MM.1S (cell line): Measurements from ENCODE around the gene CLCF1.
A peak's percentile ranks its signal among the peaks of the same experiment; 100 is the strongest.

Source experiments
- DNase-seq: peaks from one replicate; pipeline ENCODE4 v3.0.0-alpha.2; 2015
- H2AFZ ChIP-seq: fragments of 300-600 bp; sonication (generic); 2 replicates; pipeline ENCODE4 v1.6.0; 2016; ENCODE audit warnings: antibody characterized with exemption, low read length
- H3F3A ChIP-seq: fragments of 300-600 bp; sonication (generic); 2 replicates; pipeline ENCODE4 v1.6.1; 2016; ENCODE audit warnings: mild to moderate bottlenecking, antibody characterized with exemption, low read length, moderate library complexity, mixed read lengths; ENCODE audit not compliant: insufficient read depth
- H3K27ac ChIP-seq: fragments of 300-600 bp; sonication (generic); 2 replicates; pipeline ENCODE4 v1.5.1; 2016; ENCODE audit warnings: mild to moderate bottlenecking, low read length
- H3K27me3 ChIP-seq: fragments of 300-600 bp; sonication (generic); replicated peaks from 2 replicates; pipeline ENCODE4 v1.6.0; 2016; ENCODE audit warnings: low read length; ENCODE audit not compliant: insufficient read depth
- H3K36me3 ChIP-seq: fragments of 300-600 bp; sonication (generic); replicated peaks from 2 replicates; pipeline ENCODE4 v1.6.1; 2016; ENCODE audit warnings: mild to moderate bottlenecking, low read length, mixed read lengths; ENCODE audit not compliant: insufficient read depth
- H3K4me1 ChIP-seq: fragments of 300-600 bp; sonication (generic); 2 replicates; pipeline ENCODE4 v1.6.1; 2016; ENCODE audit warnings: low read length, mixed read lengths
- H3K4me2 ChIP-seq: fragments of 300-600 bp; sonication (generic); 2 replicates; pipeline ENCODE4 v1.6.0; 2016; ENCODE audit warnings: low read depth, low read length
- H3K4me3 ChIP-seq: fragments of 300-600 bp; sonication (generic); 2 replicates; pipeline ENCODE4 v1.5.1; 2016; ENCODE audit warnings: low read length, mixed read lengths
- H3K79me2 ChIP-seq: fragments of 300-600 bp; sonication (generic); 2 replicates; pipeline ENCODE4 v1.6.1; 2016; ENCODE audit warnings: mixed run types, low read length, mixed read lengths
- H3K9ac ChIP-seq: fragments of 300-600 bp; sonication (generic); 2 replicates; pipeline ENCODE4 v1.6.1; 2016; ENCODE audit warnings: low read length, mixed read lengths
- H3K9me2 ChIP-seq: fragments of 300-600 bp; sonication (generic); replicated peaks from 2 replicates; pipeline ENCODE4 v1.6.1; 2016; ENCODE audit warnings: mild to moderate bottlenecking, low read length, mixed read lengths; ENCODE audit not compliant: insufficient read depth
- H3K9me3 ChIP-seq: fragments of 300-600 bp; sonication (generic); replicated peaks from 2 replicates; pipeline ENCODE4 v1.6.1; 2016; ENCODE audit warnings: mild to moderate bottlenecking, low read length, mixed read lengths; ENCODE audit not compliant: insufficient read depth
- H4K20me1 ChIP-seq: fragments of 300-600 bp; sonication (generic); 2 replicates; pipeline ENCODE4 v1.6.1; 2016; ENCODE audit warnings: mild to moderate bottlenecking, low read length, moderate library complexity, mixed read lengths; ENCODE audit not compliant: insufficient read depth
- EZH2 ChIP-seq: fragments of 300-600 bp; sonication (generic); optimal IDR thresholded peaks from 2 replicates; pipeline ENCODE3; 2017; ENCODE audit warnings: low read depth, mild to moderate bottlenecking, antibody characterized with exemption, low read length, mixed read lengths
- EZH2phosphoT487 ChIP-seq: fragments of 300-600 bp; sonication (generic); IDR thresholded peaks from 2 replicates; pipeline ENCODE4 v1.6.1; 2018; ENCODE audit warnings: antibody characterized with exemption, low read length
- TF ChIP-seq, protein P1 (sequence below): fragments of 300-600 bp; sonication (generic); IDR thresholded peaks from 2 replicates; pipeline ENCODE4 v1.5.1; 2016; ENCODE audit warnings: antibody characterized with exemption, low read length, mixed read lengths

Gene CLCF1

DNA sequence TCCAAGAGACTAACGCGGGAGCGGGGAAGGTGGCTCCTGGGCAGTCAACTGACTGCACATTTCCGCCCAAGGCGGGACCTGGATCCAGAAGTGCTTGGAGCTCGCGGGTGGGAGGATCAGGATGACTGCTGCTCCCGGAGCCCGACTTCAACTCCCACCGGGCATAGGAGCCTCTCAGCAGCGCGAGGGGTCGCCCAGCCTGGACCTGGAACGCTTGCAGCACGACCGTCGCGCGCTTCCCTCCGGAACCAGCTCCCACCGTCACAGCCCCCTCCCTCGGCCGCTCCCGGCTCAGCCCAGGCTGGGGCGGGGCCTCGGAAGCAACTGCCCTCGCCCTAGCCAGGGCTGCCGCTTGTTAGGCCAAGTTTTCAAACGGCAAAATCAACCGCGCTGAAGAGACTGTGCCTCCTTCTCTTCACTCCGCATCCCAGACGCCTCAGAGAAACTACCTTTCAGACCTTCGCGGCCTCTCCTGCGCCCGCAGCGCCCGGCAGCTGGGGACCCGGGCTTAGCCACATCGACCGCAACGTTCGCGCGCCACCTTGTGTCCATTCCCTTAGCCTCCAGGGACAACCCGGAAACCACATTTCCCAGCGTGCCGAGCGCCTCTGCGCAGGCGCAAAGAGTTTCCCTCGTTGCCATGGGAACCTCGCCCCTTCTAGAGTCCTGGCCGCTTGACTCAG, 56.1 kb downstream of the CLCF1 start:
- peak overlapping the region; percentile 76 for H3K9ac ChIP-seq
- H3K4me2 ChIP-seq = peak overlapping the region; percentile 92
- H3K9me3 ChIP-seq = no peaks in the 10 kb centered on the region
- TF ChIP-seq, protein P1, sequence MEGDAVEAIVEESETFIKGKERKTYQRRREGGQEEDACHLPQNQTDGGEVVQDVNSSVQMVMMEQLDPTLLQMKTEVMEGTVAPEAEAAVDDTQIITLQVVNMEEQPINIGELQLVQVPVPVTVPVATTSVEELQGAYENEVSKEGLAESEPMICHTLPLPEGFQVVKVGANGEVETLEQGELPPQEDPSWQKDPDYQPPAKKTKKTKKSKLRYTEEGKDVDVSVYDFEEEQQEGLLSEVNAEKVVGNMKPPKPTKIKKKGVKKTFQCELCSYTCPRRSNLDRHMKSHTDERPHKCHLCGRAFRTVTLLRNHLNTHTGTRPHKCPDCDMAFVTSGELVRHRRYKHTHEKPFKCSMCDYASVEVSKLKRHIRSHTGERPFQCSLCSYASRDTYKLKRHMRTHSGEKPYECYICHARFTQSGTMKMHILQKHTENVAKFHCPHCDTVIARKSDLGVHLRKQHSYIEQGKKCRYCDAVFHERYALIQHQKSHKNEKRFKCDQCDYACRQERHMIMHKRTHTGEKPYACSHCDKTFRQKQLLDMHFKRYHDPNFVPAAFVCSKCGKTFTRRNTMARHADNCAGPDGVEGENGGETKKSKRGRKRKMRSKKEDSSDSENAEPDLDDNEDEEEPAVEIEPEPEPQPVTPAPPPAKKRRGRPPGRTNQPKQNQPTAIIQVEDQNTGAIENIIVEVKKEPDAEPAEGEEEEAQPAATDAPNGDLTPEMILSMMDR = peak; percentile 87
- no peak for TF ChIP-seq EZH2
- H3K4me3 ChIP-seq = peak overlapping the region; percentile 98
- peaks cover 11% of the 10 kb centered on the region; the same call in 1 of the 2 replicates for H3K4me1 ChIP-seq
- no peaks in the 10 kb centered on the region for H3K9me2 ChIP-seq
- H3K79me2 ChIP-seq = no peaks in the 10 kb centered on the region
- peaks cover 13% of the 10 kb centered on the region for H3F3A ChIP-seq
- no peaks in the 10 kb centered on the region for H3K36me3 ChIP-seq
- peak; percentile 98 for DNase-seq
- no peaks in the 10 kb centered on the region for H3K27me3 ChIP-seq
- H3K27ac ChIP-seq = peak overlapping the region; percentile 72; the same call in 1 of the 2 replicates
- peak overlapping the region; percentile 99 for H2AFZ ChIP-seq
- no peaks in the 10 kb centered on the region for H4K20me1 ChIP-seq

DNA sequence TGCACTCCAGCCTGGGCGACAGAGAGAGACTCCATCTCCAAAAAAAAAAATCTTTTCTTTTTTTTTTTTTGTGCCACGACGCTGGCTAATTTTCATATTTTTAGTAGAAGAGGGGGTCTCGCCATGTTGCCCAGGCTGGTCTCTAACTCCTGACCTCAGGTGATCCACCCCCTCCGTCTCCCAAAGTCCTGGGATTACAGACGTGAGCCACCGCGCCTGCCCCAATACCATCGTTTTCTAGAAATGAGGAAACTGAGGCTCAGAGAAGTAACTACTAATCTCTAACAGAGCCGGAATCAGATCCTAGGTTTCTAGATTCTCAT, 56.6 kb downstream of the CLCF1 start:
- Histone ChIP-seq H2AFZ (peak overlapping the region; percentile 99), H3K36me3 (no peaks in the 10 kb centered on the region), H3K27me3 (no peaks in the 10 kb centered on the region), H3K27ac (peak overlapping the region; percentile 72; the same call in 1 of the 2 replicates), H3K4me1 (peaks cover 8% of the 10 kb centered on the region; the same call in 1 of the 2 replicates), H3K9me2 (no peaks in the 10 kb centered on the region), H3K79me2 (no peaks in the 10 kb centered on the region), H3F3A (peaks cover 13% of the 10 kb centered on the region), H4K20me1 (no peaks in the 10 kb centered on the region), H3K4me3 (peak overlapping the region; percentile 98), H3K4me2 (peak overlapping the region; percentile 92), H3K9me3 (no peaks in the 10 kb centered on the region), H3K9ac (peak overlapping the region; percentile 76)
- no peak for DNase-seq
- no peak for TF ChIP-seq EZH2

DNA sequence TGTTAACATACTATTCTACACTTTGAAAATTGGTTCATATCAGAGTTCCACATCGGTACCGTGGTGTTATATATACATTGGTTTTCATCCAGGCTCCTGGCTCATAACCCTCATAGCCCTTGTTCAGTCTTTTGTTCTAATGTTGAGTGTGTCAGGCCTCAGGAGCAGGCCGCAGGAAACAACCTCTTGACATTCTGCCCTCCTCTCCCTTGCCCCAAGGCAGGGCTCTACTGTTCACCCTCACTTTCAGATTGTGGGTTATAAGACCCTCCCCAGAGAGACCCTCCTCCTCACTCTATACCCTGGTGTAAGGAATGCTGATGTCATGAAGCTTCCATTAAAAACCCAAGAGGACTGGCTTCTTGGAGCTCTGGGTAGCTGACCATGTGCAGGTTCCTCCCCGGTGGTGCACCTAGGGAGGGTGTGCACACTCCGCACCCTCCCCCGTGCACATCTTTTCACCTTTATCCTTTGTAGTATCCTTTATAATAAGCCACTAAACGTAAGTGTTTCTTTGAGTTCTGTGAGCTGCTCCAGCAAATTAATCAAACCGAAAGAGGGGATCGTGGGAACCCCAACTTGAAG, 58.0 kb downstream of the CLCF1 start:
- no peaks in the 10 kb centered on the region for H3K79me2 ChIP-seq
- DNase-seq = no peak
- H3F3A ChIP-seq = peaks cover 8% of the 10 kb centered on the region
- TF ChIP-seq EZH2 (no peak), EZH2phosphoT487 (no peak)
- TF ChIP-seq, protein P1 = no peak
- H3K27ac ChIP-seq = no peak overlapping the region
- H4K20me1 ChIP-seq = no peaks in the 10 kb centered on the region
- no peaks in the 10 kb centered on the region for H3K36me3 ChIP-seq
- no peak overlapping the region for H3K4me3 ChIP-seq
- H2AFZ ChIP-seq = no peak overlapping the region
- no peak overlapping the region for H3K9ac ChIP-seq
- no peaks in the 10 kb centered on the region for H3K27me3 ChIP-seq
- H3K4me1 ChIP-seq = 0 out of 2 replicates have a peak, but pooled peaks cover 5% of the 10 kb centered on the region
- no peak overlapping the region for H3K4me2 ChIP-seq
- H3K9me2 ChIP-seq = no peaks in the 10 kb centered on the region
- H3K9me3 ChIP-seq = no peaks in the 10 kb centered on the region

DNA sequence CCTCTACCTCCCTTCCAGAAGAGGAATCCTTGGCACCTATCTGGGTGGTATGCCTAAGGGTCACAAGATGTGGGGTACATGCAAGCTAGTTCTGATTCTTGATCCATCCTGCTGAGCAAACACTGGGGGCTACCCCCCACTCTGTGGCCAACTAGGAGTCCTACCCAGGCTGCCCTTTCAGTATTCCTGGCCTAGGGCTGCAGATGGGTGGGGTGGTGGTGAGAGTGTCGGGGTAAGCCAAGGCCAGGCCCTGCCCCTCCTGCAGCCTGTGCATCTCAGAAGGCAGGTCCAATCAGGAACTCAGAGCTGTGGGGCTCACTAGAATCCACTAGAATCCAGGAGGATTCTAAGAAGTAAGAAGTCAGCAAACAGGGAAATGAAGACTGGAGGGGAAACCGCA, 59.2 kb downstream of the CLCF1 start:
- H3K4me2 ChIP-seq = no peak overlapping the region
- H3F3A ChIP-seq = peaks cover 8% of the 10 kb centered on the region
- 0 out of 2 replicates have a peak, but pooled peaks cover 5% of the 10 kb centered on the region for H3K4me1 ChIP-seq
- no peaks in the 10 kb centered on the region for H3K79me2 ChIP-seq
- no peaks in the 10 kb centered on the region for H4K20me1 ChIP-seq
- no peak overlapping the region for H3K4me3 ChIP-seq
- H3K9me3 ChIP-seq = no peaks in the 10 kb centered on the region
- TF ChIP-seq EZH2phosphoT487 (no peak), EZH2 (no peak)
- TF ChIP-seq, protein P1 = no peak
- H3K9me2 ChIP-seq = no peaks in the 10 kb centered on the region
- H2AFZ ChIP-seq = no peak overlapping the region
- H3K27me3 ChIP-seq = no peaks in the 10 kb centered on the region
- no peak for DNase-seq
- no peaks in the 10 kb centered on the region for H3K36me3 ChIP-seq
- no peak overlapping the region for H3K9ac ChIP-seq
- no peak overlapping the region for H3K27ac ChIP-seq
